ENCODE data around the gene ZNF148. TPM values are rescaled to one million over a fixed set of nuclear protein-coding genes. Genes with fewer than 3 reads are reported as not detected.
A peak's percentile ranks its signal among the peaks of the same experiment; 100 is the strongest.

The ZNF148 gene
- total RNA-seq, 1 donor from 2014 or later = 17.6 TPM

DNA sequence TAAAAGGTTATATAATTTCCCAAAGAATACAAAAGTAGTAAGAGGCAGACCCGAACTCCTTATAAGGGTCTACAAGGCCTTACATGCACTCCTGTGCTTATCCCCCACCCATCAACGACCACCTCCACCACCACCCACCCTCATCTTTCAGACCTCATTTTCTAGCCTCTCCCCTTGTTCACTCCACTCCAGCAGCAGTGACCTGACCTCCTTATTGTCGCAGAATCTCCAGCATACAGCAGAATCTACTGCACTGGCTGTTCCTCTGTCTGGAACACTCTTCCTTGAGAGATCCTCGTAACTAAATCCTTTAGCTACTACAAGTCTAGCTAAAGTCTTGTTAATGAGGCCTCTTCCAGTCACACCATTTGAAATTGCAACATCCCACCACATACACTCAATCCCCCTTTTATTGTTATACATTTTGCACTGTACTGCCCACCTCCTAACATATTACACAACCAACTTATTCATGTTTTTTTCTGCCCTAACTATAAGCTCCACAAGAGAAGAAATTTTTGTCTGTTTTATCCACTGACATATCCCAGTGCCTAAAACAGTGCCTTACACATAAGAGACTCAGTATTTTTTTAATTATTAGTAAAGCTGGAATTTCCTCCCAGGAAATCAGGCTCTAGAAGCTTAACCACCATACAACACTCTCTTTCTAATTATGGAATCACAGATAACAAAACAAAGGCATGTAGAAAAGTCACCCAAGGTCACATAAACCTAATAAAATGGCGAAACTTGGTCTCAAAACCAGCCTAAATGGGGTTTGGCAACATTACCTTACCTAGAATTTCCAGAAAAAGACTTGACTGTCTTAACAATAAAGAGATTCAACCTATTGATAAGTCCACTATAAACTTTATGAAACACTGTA, 40.2 kb downstream of the ZNF148 start:
- peak in 1 of 2 donors; percentile 40 for DNase-seq (ENCODE audit: low read depth in 2 of 2)

DNA sequence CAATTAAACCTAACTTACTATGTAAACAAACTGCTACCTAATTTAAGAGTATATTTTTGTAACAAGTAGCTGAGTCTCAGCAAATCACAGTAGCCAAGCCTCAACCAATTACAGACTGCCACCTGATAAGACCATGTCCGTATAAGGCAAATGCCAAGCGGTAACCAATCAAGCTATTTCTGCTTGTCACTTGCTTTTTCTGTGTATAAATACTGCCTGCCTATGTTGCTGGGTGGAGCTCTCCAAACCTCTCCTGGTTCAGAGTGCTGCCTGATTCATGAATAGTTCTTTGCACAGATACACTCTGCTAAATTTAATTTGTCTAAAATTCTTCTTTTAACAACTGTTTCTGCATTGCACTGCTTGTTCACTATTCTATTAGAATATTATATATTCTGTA, 42.6 kb downstream of the ZNF148 start:
- no peak for DNase-seq (ENCODE audit: low read depth in 2 of 2)

DNA sequence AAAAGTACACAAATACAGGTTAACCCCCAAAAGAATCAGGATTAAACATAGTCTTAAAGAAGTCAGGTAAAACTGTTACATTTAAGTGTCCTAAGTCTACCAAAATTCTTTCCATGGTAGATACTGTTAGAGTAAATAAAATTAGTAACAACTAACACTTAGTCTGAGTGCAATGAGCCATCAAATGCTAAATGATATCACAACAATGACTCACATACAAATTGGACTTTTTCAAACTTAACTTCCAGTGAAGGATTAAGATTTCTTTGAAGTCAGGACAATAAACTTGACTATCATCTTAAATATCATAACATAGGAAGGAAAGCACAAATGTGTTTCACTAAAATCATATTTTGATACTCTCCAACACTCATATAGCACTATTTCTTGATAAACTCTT, 43.9 kb downstream of the ZNF148 start:
- DNase-seq (ENCODE audit: low read depth in 2 of 2) = no peak

DNA sequence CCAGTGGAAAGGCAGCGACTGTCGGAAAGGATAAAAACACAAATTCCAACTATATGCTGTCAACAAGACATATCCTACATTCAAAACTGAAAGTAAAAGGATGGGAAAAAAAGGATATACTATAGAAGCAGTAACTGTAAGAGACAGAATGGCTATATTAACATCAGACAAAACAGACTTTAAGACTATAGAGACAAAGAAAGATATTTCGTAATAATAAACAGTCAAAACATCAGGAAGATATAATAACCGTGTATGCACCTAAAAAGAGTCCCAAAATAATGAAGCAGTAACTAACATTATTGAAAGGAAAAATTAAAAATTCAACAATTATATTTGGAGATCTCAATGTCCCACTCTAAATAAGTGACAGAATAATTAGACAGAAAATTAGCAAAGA, 48.2 kb downstream of the ZNF148 start:
- DNase-seq (ENCODE audit: low read depth in 2 of 2) = no peak

DNA sequence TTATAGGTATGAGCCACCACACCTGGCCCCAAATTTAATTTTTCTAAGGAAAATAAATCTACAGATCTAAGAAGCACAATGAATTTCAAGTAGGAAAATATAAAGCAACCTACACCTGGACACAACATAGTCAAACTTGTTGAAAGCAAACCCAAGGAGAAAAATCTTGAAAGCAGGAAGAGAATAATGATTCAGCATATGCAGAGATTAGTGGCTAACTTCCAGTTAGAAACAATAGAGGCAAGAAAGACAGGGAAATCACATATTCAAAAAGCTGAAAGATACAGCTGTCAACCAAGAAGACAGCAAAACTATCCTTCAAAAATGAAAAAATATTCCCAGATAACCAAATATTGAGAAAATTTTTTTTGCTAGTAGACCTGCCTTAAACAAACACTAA, 49.4 kb downstream of the ZNF148 start:
- peak in 1 of 2 donors; percentile 52 for DNase-seq (ENCODE audit: low read depth in 2 of 2)

DNA sequence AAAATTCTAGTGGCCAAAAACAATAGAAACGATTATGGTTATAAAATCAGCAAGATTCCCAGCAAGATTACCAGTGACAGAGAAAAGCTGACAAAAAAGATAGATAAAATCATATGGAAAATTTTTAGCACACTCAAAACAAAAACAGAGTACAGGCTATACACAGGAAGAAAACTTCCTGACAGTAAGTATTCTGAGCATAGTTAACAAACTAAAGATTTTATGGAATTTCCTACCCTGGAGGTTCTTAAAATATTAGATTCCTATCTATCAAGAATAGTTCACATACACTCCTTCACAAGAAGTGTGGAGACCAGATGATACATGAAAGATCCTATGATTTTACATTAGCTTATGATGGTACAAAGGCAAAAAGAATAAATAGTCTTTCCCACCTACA, 50.8 kb downstream of the ZNF148 start:
- DNase-seq (ENCODE audit: low read depth in 2 of 2) = peak; percentile 5 to 45

DNA sequence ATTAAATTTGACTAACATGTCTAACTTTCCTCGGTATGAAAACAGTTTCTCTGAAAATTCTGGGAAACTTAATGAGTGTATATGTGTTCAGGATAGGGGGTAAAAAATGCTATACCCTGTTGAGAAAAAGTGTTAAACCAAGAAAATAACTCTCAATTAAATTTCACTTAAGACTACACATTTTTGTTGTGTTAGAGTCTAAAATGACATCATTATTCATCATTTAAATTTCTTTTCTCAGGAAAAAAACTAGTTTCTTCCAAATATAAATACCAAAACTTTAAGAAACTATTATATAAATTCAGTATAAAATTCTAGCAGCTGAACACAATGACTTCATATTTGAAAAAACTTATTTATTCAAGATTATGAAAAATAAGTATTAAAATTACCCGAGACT, 52.2 kb downstream of the ZNF148 start:
- DNase-seq (ENCODE audit: low read depth in 2 of 2) = no peak

DNA sequence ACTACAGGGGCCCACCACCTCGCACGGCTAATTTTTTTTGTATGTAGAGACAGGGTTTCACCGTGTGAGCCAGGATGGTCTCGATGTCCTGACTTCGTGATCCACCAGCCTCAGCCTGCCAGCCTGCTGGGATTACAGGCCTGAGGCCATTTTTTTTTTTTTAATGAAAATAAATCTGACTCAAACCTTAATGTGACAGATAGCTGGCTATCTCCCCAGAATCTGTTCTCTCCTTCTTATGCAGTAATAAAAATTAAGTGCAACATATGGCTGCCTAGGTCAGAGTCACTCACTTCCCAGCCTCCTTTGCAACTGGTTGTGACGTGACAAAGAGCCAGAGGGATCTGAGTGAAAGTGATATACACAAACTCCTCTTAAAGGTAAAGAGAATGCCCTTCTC, 53.0 kb downstream of the ZNF148 start:
- no peak for DNase-seq (ENCODE audit: low read depth in 2 of 2)

DNA sequence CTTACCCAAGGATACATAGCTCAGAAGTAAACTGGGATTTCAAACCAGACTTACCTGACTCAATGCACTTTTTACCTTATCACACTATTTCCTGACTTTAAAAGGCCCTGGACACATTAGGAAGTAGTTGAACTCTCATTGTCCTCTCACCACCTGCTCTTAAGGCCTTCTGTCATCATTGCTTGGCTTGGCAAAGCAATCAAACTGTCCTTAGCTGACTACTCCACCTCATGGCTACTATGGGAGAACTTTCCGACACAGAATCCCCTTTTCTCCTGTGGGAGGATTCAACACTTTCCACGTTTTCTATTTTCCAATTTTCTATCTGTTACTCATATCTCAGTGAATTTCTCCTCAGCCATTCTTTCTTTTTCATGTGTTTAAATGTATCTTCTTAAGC, 55.4 kb downstream of the ZNF148 start:
- peak in 1 of 2 donors; percentile 25 for DNase-seq (ENCODE audit: low read depth in 2 of 2)

DNA sequence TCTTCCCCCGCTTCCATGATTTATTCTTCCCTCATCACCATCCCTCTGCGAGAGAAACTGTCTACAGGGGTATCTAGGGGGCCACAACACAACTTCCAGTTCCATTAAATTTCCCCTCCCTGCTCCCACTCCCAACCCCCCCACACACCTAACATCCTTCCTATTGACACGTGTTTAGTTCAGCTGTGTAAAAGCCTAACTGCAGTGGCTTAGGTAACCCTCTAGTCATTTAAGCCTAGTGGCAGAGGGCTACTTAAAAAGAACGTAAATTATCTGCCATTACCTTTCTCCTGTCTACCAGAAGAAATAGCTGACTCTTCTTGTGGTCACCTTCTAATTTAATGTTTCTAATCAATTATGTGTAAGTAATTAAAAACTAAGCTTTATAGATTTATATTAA, 56.3 kb downstream of the ZNF148 start:
- no peak for DNase-seq (ENCODE audit: low read depth in 2 of 2)

DNA sequence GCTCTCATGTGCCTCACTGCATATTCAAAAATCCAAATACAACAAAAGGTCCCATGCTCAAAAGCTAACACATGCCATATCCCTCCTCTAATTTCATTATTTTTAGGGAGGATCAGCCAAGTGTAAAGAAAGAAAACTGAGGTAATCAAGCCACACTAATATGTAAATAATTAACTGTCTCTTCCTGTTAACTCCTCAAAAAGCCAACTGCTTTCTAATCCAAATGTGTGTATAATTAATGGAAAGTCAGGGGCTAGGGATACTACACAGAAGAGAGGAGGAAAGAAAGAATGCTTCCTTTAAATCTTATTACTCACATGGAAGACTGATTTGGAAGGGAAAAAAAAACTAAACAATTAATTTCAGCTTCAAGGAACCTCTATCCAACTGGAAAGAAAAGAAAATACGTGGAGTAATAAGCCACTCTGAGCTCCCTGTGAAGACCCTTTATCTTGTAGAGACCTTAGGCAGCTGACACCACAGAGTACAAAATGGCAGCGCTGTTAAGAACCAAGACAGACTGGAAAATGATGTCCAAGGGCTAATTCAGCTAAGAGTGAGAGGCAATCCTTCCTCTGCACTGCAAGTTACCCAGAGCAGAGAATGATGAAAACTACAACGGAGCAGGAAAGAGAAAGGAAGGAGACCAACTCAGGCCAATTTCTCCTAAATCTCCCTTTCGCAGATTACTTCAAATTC, 56.8 kb downstream of the ZNF148 start:
- DNase-seq (ENCODE audit: low read depth in 2 of 2) = no peak

DNA sequence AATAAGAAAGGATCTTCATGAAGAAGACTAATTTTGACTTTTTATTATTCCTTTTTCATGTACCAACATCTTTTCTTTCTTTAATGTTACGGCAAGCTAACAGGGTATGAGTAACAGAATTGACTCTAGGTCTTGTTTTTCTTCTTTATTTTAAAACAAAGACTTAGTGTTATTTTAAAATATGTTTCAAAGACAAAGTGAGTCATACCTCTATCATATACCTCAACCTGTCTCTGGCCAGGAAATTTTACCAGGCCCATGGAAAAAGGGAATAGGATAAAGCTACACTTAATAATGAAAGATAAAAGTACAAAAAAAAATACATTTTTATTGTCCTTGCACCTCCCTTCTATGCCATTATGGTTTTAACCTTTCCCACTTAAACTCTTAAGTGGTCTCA, 57.4 kb downstream of the ZNF148 start:
- peak in 1 of 2 donors; percentile 58 for DNase-seq (ENCODE audit: low read depth in 2 of 2)

DNA sequence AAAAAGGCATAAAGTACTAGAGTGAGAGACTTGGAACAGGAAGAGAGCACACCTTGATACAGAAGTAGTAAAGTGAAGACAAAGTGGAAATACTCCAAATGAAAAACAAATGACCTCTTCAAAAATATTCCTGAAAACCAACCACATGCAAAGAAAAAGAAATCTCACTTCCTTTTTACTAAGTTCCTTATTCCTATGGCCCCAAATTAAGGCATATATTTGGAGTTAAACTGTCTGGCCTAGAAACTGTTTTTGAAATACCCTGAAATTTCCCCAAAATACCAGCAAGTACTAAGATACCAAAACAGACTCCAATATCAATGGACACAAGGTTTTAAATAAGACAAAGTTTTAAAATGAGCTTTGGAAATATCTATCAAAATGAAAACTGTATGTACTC, 58.2 kb downstream of the ZNF148 start:
- DNase-seq (ENCODE audit: low read depth in 2 of 2) = no peak

DNA sequence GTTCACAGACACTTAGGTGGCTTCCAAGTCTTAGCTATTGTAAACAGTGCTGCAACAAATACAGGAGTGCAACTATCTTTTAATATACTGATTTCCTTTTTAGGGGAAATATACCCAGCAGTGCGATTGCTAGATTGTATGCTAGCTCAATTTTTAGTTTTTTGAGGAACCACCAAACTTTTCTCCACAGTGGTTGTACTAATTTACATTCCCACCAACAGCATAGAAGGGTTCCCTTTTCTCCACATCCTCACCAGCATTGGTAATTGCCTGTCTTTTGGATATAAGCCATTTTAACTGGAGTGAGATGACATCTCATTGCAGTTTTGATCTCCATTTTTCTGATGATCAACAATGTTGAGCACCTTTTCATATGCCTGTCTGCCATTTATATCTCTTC, 58.9 kb downstream of the ZNF148 start:
- no peak for DNase-seq (ENCODE audit: low read depth in 2 of 2)

DNA sequence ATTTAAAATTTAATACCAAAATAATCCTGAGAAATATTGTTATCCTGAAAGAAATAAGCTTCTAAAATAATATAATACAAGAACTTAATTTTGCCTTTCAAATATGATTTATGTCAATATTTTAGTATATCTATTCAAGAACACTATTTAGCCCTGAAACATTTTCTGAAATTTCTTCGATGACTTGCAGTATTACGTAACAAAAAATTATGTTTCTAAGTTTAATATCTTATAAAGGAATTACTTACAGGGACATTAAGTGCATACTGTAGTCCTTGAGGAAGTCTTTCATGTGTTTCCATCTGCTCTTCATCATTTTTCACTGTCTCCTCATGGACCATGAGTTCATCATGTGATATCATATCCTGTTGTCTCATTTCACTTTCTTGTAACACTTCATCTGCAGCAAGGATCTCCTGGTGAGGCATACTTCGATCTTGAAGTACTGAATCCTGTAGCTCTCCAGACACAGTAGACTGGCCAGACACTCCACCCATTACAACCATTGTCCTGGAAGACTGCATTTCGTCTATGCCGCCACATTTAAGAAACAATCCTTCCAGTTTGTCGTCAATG, 62.0 kb downstream of the ZNF148 start:
- peak in 1 of 2 donors; percentile 23 for DNase-seq (ENCODE audit: low read depth in 2 of 2)

DNA sequence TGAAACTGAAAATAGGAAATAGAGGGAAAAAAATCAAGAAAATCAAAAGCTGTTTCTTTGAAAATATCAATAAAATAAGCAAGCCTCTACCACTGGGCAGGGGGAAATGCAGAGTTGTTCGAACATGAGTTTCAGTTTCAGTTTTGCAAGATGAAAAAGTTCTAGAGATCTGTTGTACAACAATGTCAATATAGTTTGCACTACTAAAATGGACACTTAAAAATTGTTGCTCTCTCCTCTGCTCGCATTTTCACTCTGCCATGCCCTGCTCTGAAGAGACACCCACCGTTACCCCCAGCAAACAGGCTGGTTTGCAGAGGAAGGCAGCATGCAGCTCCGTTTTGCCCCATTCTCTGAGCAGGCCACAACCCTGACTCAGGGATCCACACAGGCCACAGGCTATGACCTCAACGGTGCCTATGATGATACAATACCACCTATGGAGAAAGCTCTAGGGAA, 64.5 kb downstream of the ZNF148 start:
- DNase-seq (ENCODE audit: low read depth in 2 of 2) = no peak

DNA sequence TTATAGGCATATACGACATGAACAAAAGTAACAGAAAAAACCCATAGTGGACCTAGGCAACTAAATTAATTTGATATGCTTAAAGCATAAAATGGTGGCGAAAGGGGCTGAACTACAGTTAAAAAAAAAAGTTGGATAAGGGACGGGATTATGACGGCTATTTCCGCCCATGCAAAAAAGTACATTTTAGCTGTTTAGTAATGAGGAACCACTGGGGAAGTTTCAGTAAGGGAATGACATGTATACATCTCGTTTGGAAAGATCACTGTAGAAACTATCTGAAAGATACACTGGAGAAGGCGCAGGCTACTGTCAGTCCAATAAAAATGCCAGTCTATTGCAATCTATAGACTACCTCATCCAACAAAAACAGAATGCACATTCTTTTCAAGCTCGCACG, 65.6 kb downstream of the ZNF148 start:
- no peak for DNase-seq (ENCODE audit: low read depth in 2 of 2)

DNA sequence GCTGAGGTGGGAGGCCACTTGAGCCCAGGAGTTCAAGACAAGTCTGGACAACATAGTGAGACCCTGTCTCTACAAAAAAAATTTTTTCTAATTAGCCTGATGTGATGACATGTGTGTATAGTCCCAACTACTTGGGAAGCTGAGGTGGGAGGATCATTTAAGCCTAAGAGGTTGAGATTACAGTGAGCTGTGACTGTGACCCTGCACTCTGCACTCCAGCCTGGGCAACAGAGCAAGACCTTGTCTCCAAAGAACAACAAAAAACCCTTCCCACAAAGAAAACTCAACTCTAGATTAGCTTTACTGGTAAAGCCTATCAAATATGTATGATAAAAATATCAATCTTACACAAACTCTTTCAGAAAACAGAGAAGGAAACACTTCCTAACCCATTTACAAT, 68.5 kb downstream of the ZNF148 start:
- no peak for DNase-seq (ENCODE audit: low read depth in 2 of 2)

DNA sequence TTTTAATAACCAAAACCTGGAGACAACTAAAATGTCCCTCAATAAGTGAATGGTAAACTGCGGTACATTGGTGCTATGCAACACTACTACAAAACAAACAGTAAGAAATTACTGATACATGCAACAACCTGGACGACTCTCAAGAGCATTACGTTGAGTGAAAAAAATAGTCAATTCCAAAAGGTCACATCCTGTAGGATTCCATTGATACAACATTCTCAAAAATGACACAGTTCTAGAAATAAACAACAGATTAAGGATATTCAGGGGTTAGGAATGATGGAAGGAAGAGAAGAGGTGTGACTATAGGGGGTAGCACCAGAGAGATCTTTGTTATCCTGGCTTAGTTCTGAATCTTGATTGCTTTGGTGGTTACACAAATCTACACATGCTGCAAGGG, 72.2 kb downstream of the ZNF148 start:
- DNase-seq (ENCODE audit: low read depth in 2 of 2) = no peak

DNA sequence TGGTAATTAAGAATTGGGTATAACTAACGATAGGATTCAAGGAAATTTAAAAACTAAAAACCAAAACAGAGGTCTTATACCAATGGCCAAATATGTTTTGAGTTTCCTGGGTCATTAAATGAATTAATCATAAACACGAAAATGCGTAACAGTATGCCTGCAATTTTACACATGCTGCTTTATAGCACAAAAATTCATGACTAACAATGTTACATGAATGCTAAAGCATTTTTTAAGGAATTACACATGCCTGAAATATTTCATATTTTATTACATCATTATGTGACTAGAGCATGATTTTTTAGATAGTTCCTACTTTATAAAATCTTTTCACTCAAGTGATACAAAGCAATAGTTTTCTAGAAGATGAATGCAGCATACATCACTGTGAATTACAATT, 74.7 kb downstream of the ZNF148 start:
- DNase-seq (ENCODE audit: low read depth in 2 of 2) = no peak

DNA sequence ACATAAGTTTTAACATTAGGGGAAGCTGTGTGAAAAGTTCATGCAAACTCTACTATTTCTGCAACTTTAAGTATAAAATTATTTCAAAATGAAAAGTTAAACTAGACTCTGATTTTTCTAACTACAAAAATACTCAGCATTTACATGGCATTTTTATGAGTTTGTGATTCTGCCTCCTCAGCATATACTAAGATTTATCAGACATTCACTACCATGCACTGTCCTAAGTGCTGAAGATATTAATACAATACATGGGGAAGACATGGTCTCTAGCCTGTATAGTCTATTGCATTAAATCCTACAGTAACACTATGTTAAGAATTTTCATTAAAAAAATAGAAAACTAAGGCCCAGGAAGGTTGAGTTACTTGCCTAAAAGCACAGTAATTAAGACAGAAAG, 80.7 kb downstream of the ZNF148 start:
- no peak for DNase-seq (ENCODE audit: low read depth in 2 of 2)

DNA sequence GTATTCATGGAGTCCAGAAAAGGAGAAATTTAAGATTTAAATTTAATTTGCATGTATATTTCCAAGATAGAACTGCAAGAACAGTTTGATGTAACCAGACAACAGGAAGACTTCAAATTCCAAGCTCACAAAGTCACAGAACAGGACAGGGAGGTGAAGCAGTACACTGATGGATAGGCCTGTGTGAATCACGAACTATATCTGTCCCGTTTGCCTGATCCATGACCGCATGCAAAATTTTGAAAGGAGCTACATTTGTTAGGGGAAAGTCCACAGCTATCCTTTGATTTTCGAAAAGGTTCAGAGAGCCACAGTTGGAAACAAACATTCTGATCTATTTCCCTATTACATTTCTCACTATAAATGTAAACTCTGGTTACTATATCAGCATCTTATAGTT, 83.1 kb downstream of the ZNF148 start:
- no peak for DNase-seq (ENCODE audit: low read depth in 2 of 2)

All from dermis microvascular lymphatic vessel endothelial cell (primary cell).